ENCODE data around the gene ZNF227.
"Not testable (repeated sequence)": the region's sequence is repeated elsewhere in the genome, so short reads cannot be mapped to it uniquely, and the experiment has no call there.

ZNF227 gene

GRCh38 chr19:44202470-44202869, 9.9 kb upstream of the ZNF227 start:
- no peak overlapping the region for H3K4me2 ChIP-seq (ENCODE audit: insufficient read depth, low read length)
- H3K9me3 ChIP-seq (ENCODE audit: insufficient read depth, low read length, severe bottlenecking), result peaks cover 10% of the 10 kb centered on the region
- H3K9ac ChIP-seq (ENCODE audit: low read depth, low read length), result no peak overlapping the region
- H3K27ac ChIP-seq (ENCODE audit: low read length), result no peak overlapping the region
- ATAC-seq (ENCODE audit: insufficient read depth, low read depth) (no peak), DNase-seq (no peak)
- no peaks in the 10 kb centered on the region for H4K20me1 ChIP-seq (ENCODE audit: insufficient read depth, low read length)
- peaks cover under 1% of the 10 kb centered on the region; the same call in 1 of the 2 replicates for H3K79me2 ChIP-seq (ENCODE audit: insufficient read depth, low read length)
- H3K27me3 ChIP-seq (ENCODE audit: insufficient read depth, low read length, poor library complexity), result no peaks in the 10 kb centered on the region
- H2AFZ ChIP-seq (ENCODE audit: low read depth, low read length), result no peak overlapping the region
- H3K36me3 ChIP-seq (ENCODE audit: insufficient read depth, low read length), result no peaks in the 10 kb centered on the region
- H3K4me1 ChIP-seq (ENCODE audit: insufficient read depth, low read length), result peaks cover 6% of the 10 kb centered on the region
- TF ChIP-seq EZH2 (IDR thresholded peaks at IDR 0.05; ENCODE audit: borderline replicate concordance, low read depth, low read length, severe bottlenecking), result no peak
- TF ChIP-seq CTCF (IDR thresholded peaks at IDR 0.05; ENCODE audit: borderline replicate concordance, extremely low read depth, low read length, poor library complexity, severe bottlenecking), result no peak
- no peak overlapping the region for H3K4me3 ChIP-seq (ENCODE audit: low read depth in 1 of 2, low read length in 2 of 2)

GRCh38 chr19:44202974-44203373, 9.4 kb upstream of the ZNF227 start:
- Histone ChIP-seq H3K4me1 (ENCODE audit: insufficient read depth, low read length) (peaks cover 8% of the 10 kb centered on the region), H3K79me2 (ENCODE audit: insufficient read depth, low read length) (peaks cover 6% of the 10 kb centered on the region; the same call in 1 of the 2 replicates), H4K20me1 (ENCODE audit: insufficient read depth, low read length) (no peaks in the 10 kb centered on the region), H3K4me3 (ENCODE audit: low read depth in 1 of 2, low read length in 2 of 2) (no peak overlapping the region), H3K36me3 (ENCODE audit: insufficient read depth, low read length) (no peaks in the 10 kb centered on the region), H3K27me3 (ENCODE audit: insufficient read depth, low read length, poor library complexity) (no peaks in the 10 kb centered on the region), H2AFZ (ENCODE audit: low read depth, low read length) (no peak overlapping the region), H3K9ac (ENCODE audit: low read depth, low read length) (no peak overlapping the region), H3K4me2 (ENCODE audit: insufficient read depth, low read length) (no peak overlapping the region), H3K27ac (ENCODE audit: low read length) (no peak overlapping the region), H3K9me3 (ENCODE audit: insufficient read depth, low read length, severe bottlenecking) (peaks cover 10% of the 10 kb centered on the region)
- no peak for DNase-seq
- no peak for ATAC-seq (ENCODE audit: insufficient read depth, low read depth)
- TF ChIP-seq EZH2 (IDR thresholded peaks at IDR 0.05; ENCODE audit: borderline replicate concordance, low read depth, low read length, severe bottlenecking) (no peak), CTCF (IDR thresholded peaks at IDR 0.05; ENCODE audit: borderline replicate concordance, extremely low read depth, low read length, poor library complexity, severe bottlenecking) (no peak)

- not testable (repeated sequence) for ATAC-seq (ENCODE audit: insufficient read depth, low read depth); H3K27me3 ChIP-seq (ENCODE audit: insufficient read depth, low read length, poor library complexity); H3K27ac ChIP-seq (ENCODE audit: low read length); H4K20me1 ChIP-seq (ENCODE audit: insufficient read depth, low read length); H3K79me2 ChIP-seq (ENCODE audit: insufficient read depth, low read length); H3K36me3 ChIP-seq (ENCODE audit: insufficient read depth, low read length); H3K4me3 ChIP-seq (ENCODE audit: low read depth in 1 of 2, low read length in 2 of 2); H3K4me2 ChIP-seq (ENCODE audit: insufficient read depth, low read length); H3K9ac ChIP-seq (ENCODE audit: low read depth, low read length); DNase-seq; H3K9me3 ChIP-seq (ENCODE audit: insufficient read depth, low read length, severe bottlenecking); H2AFZ ChIP-seq (ENCODE audit: low read depth, low read length)
- peaks cover 17% of the 10 kb centered on the region for H3K4me1 ChIP-seq (ENCODE audit: insufficient read depth, low read length)
These were observed 8.5 kb upstream of the ZNF227 start for GRCh38 chr19:44203877-44204276.

- Histone ChIP-seq H3K9me3 (ENCODE audit: insufficient read depth, low read length, severe bottlenecking) (peaks cover 10% of the 10 kb centered on the region), H3K9ac (ENCODE audit: low read depth, low read length) (no peak overlapping the region), H4K20me1 (ENCODE audit: insufficient read depth, low read length) (no peaks in the 10 kb centered on the region), H3K27ac (ENCODE audit: low read length) (no peak overlapping the region), H3K4me3 (ENCODE audit: low read depth in 1 of 2, low read length in 2 of 2) (no peak overlapping the region), H3K79me2 (ENCODE audit: insufficient read depth, low read length) (peaks cover 8% of the 10 kb centered on the region; the same call in 1 of the 2 replicates), H2AFZ (ENCODE audit: low read depth, low read length) (no peak overlapping the region), H3K4me1 (ENCODE audit: insufficient read depth, low read length) (peaks cover 19% of the 10 kb centered on the region), H3K27me3 (ENCODE audit: insufficient read depth, low read length, poor library complexity) (no peaks in the 10 kb centered on the region), H3K36me3 (ENCODE audit: insufficient read depth, low read length) (no peaks in the 10 kb centered on the region), H3K4me2 (ENCODE audit: insufficient read depth, low read length) (no peak overlapping the region)
- no peak for ATAC-seq (ENCODE audit: insufficient read depth, low read depth)
- TF ChIP-seq EZH2 (IDR thresholded peaks at IDR 0.05; ENCODE audit: borderline replicate concordance, low read depth, low read length, severe bottlenecking), result no peak
- no peak for TF ChIP-seq CTCF (IDR thresholded peaks at IDR 0.05; ENCODE audit: borderline replicate concordance, extremely low read depth, low read length, poor library complexity, severe bottlenecking)
- no peak for DNase-seq
These were observed 7.6 kb upstream of the ZNF227 start for GRCh38 chr19:44204772-44205171.

Data from DND-41 (cell line).